GM23338 (cell line): ENCODE results near the gene MYMX.

Experiments
- CREB1 ChIP-seq: fragments of 250-450 bp; sonication (Bioruptor Pico); IDR thresholded peaks from 2 replicates; pipeline ENCODE4 v1.5.0; 2020; ENCODE audit warnings: low read depth, mild to moderate bottlenecking, moderate library complexity
- EZH2 ChIP-seq: fragments of 200-600 bp; sonication (generic); IDR thresholded peaks from one replicate; pipeline ENCODE4 v1.8.0; 2017; ENCODE audit warnings: antibody characterized with exemption, mild to moderate bottlenecking, low read depth; ENCODE audit not compliant: unreplicated experiment
- EZH2phosphoT487 ChIP-seq: fragments of 200-600 bp; sonication (generic); IDR thresholded peaks from one replicate; pipeline ENCODE4 v1.8.1; 2018; ENCODE audit warnings: antibody characterized with exemption; ENCODE audit not compliant: unreplicated experiment
- JUNB ChIP-seq: IDR thresholded peaks from one replicate; pipeline ENCODE4 v1.6.1; 2016; ENCODE audit warnings: antibody characterized with exemption; ENCODE audit not compliant: unreplicated experiment
- NANOG ChIP-seq: IDR thresholded peaks from 2 replicates; pipeline ENCODE4 v1.6.1; 2016; ENCODE audit warnings: antibody characterized with exemption, borderline replicate concordance
- POLR2AphosphoS5 ChIP-seq: IDR thresholded peaks from 2 replicates; pipeline ENCODE4 v1.6.1; 2016; ENCODE audit warnings: antibody characterized with exemption, low read depth
- STAT1 ChIP-seq: IDR thresholded peaks from one replicate; pipeline ENCODE4 v1.6.1; 2016; ENCODE audit warnings: antibody characterized with exemption; ENCODE audit not compliant: unreplicated experiment
- ZNF114 ChIP-seq: fragments of 250-450 bp; sonication (Bioruptor Pico); IDR thresholded peaks from 2 replicates; pipeline ENCODE4 v1.5.0; 2020; ENCODE audit warnings: mild to moderate bottlenecking, moderate library complexity
- ZNF331 ChIP-seq: fragments of 250-450 bp; sonication (Bioruptor Pico); IDR thresholded peaks from 2 replicates; pipeline ENCODE4 v1.5.0; 2020; ENCODE audit warnings: low read depth, mild to moderate bottlenecking, moderate library complexity
- TF ChIP-seq, protein P1 (sequence below), 2 experiments: fragments of 200-600 bp in 1 of 2; sonication (generic) in 1 of 2; conservative IDR thresholded peaks; 2 replicates each; pipeline versions ENCODE4 v1.5.1 to v1.6.1; 2016 to 2017; ENCODE audit warnings: antibody characterized with exemption in 2 of 2, low read depth in 2 of 2, mild to moderate bottlenecking in 2 of 2, moderate library complexity in 1 of 2
- TF ChIP-seq, protein P2 (sequence below): IDR thresholded peaks from one replicate; pipeline ENCODE4 v1.6.1; 2018; ENCODE audit warnings: antibody characterized with exemption; ENCODE audit not compliant: unreplicated experiment
- TF ChIP-seq, protein P3 (sequence below): IDR thresholded peaks from 2 replicates; pipeline ENCODE4 v1.6.1; 2016; ENCODE audit warnings: antibody characterized with exemption
- TF ChIP-seq, protein P4 (sequence below): fragments of 250-450 bp; sonication (Bioruptor Pico); IDR thresholded peaks from 2 replicates; pipeline ENCODE4 v1.5.0; 2020; ENCODE audit warnings: mild to moderate bottlenecking, moderate library complexity

DNA sequence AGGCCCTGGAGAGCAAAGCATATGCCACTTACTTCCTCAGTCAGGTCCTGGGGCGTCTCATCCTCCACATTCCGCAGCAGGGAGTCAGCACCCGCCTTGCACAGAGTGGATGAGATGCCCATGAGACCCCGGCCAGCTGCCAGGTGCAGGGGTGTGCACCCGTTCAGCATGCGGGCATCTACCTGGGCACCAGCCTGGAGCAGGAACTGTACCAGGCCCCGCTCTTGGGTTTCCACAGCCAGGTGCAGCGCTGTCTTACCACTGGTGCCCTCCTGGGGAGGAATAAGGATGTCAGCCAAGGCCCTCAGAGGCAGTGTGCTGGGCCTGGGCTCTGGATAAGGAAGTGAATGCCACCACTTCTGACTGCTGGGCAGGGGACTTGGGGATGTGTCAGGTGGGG lies 43.3 kb downstream of the MYMX start:
- TF ChIP-seq, protein P1, sequence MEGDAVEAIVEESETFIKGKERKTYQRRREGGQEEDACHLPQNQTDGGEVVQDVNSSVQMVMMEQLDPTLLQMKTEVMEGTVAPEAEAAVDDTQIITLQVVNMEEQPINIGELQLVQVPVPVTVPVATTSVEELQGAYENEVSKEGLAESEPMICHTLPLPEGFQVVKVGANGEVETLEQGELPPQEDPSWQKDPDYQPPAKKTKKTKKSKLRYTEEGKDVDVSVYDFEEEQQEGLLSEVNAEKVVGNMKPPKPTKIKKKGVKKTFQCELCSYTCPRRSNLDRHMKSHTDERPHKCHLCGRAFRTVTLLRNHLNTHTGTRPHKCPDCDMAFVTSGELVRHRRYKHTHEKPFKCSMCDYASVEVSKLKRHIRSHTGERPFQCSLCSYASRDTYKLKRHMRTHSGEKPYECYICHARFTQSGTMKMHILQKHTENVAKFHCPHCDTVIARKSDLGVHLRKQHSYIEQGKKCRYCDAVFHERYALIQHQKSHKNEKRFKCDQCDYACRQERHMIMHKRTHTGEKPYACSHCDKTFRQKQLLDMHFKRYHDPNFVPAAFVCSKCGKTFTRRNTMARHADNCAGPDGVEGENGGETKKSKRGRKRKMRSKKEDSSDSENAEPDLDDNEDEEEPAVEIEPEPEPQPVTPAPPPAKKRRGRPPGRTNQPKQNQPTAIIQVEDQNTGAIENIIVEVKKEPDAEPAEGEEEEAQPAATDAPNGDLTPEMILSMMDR (conservative IDR thresholded peaks at IDR 0.05; ENCODE audit: low read depth in 2 of 2): no peak
- TF ChIP-seq POLR2AphosphoS5: no peak
- TF ChIP-seq JUNB: no peak
- no peak for TF ChIP-seq EZH2
- TF ChIP-seq, protein P2, sequence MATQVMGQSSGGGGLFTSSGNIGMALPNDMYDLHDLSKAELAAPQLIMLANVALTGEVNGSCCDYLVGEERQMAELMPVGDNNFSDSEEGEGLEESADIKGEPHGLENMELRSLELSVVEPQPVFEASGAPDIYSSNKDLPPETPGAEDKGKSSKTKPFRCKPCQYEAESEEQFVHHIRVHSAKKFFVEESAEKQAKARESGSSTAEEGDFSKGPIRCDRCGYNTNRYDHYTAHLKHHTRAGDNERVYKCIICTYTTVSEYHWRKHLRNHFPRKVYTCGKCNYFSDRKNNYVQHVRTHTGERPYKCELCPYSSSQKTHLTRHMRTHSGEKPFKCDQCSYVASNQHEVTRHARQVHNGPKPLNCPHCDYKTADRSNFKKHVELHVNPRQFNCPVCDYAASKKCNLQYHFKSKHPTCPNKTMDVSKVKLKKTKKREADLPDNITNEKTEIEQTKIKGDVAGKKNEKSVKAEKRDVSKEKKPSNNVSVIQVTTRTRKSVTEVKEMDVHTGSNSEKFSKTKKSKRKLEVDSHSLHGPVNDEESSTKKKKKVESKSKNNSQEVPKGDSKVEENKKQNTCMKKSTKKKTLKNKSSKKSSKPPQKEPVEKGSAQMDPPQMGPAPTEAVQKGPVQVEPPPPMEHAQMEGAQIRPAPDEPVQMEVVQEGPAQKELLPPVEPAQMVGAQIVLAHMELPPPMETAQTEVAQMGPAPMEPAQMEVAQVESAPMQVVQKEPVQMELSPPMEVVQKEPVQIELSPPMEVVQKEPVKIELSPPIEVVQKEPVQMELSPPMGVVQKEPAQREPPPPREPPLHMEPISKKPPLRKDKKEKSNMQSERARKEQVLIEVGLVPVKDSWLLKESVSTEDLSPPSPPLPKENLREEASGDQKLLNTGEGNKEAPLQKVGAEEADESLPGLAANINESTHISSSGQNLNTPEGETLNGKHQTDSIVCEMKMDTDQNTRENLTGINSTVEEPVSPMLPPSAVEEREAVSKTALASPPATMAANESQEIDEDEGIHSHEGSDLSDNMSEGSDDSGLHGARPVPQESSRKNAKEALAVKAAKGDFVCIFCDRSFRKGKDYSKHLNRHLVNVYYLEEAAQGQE: no peak
- TF ChIP-seq EZH2phosphoT487: no peak
- TF ChIP-seq CREB1 (CRISPR knock-in tag): no peak
- TF ChIP-seq NANOG: no peak
- no peak for TF ChIP-seq STAT1
- TF ChIP-seq ZNF331 (CRISPR knock-in tag): no peak
- no peak for TF ChIP-seq ZNF114
- TF ChIP-seq, protein P3, sequence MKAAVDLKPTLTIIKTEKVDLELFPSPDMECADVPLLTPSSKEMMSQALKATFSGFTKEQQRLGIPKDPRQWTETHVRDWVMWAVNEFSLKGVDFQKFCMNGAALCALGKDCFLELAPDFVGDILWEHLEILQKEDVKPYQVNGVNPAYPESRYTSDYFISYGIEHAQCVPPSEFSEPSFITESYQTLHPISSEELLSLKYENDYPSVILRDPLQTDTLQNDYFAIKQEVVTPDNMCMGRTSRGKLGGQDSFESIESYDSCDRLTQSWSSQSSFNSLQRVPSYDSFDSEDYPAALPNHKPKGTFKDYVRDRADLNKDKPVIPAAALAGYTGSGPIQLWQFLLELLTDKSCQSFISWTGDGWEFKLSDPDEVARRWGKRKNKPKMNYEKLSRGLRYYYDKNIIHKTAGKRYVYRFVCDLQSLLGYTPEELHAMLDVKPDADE: no peak
- TF ChIP-seq, protein P4, sequence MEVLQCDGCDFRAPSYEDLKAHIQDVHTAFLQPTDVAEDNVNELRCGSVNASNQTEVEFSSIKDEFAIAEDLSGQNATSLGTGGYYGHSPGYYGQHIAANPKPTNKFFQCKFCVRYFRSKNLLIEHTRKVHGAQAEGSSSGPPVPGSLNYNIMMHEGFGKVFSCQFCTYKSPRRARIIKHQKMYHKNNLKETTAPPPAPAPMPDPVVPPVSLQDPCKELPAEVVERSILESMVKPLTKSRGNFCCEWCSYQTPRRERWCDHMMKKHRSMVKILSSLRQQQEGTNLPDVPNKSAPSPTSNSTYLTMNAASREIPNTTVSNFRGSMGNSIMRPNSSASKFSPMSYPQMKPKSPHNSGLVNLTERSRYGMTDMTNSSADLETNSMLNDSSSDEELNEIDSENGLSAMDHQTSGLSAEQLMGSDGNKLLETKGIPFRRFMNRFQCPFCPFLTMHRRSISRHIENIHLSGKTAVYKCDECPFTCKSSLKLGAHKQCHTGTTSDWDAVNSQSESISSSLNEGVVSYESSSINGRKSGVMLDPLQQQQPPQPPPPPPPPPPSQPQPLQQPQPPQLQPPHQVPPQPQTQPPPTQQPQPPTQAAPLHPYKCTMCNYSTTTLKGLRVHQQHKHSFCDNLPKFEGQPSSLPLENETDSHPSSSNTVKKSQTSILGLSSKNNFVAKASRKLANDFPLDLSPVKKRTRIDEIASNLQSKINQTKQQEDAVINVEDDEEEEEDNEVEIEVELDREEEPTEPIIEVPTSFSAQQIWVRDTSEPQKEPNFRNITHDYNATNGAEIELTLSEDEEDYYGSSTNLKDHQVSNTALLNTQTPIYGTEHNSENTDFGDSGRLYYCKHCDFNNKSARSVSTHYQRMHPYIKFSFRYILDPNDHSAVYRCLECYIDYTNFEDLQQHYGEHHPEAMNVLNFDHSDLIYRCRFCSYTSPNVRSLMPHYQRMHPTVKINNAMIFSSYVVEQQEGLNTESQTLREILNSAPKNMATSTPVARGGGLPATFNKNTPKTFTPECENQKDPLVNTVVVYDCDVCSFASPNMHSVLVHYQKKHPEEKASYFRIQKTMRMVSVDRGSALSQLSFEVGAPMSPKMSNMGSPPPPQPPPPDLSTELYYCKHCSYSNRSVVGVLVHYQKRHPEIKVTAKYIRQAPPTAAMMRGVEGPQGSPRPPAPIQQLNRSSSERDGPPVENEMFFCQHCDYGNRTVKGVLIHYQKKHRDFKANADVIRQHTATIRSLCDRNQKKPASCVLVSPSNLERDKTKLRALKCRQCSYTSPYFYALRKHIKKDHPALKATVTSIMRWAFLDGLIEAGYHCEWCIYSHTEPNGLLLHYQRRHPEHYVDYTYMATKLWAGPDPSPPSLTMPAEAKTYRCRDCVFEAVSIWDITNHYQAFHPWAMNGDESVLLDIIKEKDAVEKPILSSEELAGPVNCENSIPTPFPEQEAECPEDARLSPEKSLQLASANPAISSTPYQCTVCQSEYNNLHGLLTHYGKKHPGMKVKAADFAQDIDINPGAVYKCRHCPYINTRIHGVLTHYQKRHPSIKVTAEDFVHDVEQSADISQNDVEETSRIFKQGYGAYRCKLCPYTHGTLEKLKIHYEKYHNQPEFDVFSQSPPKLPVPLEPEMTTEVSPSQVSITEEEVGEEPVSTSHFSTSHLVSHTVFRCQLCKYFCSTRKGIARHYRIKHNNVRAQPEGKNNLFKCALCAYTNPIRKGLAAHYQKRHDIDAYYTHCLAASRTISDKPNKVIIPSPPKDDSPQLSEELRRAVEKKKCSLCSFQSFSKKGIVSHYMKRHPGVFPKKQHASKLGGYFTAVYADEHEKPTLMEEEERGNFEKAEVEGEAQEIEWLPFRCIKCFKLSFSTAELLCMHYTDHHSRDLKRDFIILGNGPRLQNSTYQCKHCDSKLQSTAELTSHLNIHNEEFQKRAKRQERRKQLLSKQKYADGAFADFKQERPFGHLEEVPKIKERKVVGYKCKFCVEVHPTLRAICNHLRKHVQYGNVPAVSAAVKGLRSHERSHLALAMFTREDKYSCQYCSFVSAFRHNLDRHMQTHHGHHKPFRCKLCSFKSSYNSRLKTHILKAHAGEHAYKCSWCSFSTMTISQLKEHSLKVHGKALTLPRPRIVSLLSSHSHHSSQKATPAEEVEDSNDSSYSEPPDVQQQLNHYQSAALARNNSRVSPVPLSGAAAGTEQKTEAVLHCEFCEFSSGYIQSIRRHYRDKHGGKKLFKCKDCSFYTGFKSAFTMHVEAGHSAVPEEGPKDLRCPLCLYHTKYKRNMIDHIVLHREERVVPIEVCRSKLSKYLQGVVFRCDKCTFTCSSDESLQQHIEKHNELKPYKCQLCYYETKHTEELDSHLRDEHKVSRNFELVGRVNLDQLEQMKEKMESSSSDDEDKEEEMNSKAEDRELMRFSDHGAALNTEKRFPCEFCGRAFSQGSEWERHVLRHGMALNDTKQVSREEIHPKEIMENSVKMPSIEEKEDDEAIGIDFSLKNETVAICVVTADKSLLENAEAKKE (CRISPR knock-in tag): no peak
